ENCODE measurements around the gene IFI27L2.

IFI27L2 gene

DNA sequence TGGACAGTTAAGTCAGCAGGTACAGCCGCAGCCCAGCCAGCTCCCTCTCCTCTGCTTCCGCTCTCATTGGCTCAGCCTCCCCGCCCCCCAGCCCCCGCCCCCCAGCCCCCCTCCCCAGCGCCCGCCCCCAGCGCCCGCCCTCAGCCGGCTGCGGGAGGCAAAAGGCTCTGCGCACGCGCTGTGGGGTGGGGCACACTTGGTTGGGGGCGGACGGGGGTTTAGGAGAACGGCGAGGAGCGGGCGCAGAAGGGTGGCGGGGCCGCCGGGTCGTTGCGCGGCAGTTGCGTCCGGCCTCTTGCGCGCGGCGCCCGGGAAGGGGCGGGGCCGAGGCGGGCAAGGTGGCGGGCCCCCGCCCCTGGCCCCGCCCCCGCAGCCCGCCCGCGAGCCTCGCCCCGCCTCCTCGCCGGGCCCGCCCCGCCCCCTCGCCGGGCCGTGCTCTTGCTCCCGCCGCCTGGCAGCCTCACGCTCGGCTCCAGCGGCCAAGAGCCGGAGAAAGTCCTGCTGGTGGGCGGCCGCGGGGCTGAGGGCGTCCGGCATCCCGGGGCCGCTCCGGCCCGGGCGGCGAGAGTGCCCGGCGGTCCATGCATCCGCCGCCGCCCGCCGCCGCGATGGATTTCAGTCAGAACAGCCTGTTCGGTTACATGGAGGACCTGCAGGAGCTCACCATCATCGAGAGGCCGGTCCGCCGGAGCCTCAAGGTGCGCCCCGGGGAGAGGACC, 44.6 kb upstream of the IFI27L2 start, which contains the start of gene PPP4R4:
PPP4R4 (plus strand) TSS at position 438 of the 719 bp plus-strand sequence; CDS start at position 582, 144 bp downstream.
- Histone ChIP-seq H3K36me3 (ENCODE audit: insufficient read depth, low read length) (no peaks in the 10 kb centered on the region), H3K9me3 (ENCODE audit: low read length) (no peaks in the 10 kb centered on the region), H2AFZ (ENCODE audit: low read length) (peak within 1 kb of the TSS; percentile 82), H3F3A (ENCODE audit: insufficient read depth, low read length) (no peaks in the 10 kb centered on the region), H3K4me3 (ENCODE audit: low read depth, low read length, poor library complexity, severe bottlenecking) (peak within 1 kb of the TSS; percentile 73), H3K9me2 (ENCODE audit: low read depth, low read length) (no peaks in the 10 kb centered on the region), H3K79me2 (ENCODE audit: insufficient read depth, low read length) (no peaks in the 10 kb centered on the region), H4K20me1 (ENCODE audit: insufficient read depth, low read length) (no peaks in the 10 kb centered on the region), H3K4me1 (ENCODE audit: insufficient read depth, low read length, severe bottlenecking) (peaks cover 8% of the 10 kb centered on the region), H3K27ac (ENCODE audit: low read depth, low read length, poor library complexity, severe bottlenecking) (no peak within 1 kb of the TSS), H3K27me3 (ENCODE audit: insufficient read depth, low read length) (no peaks in the 10 kb centered on the region; the same call in 1 of the 2 replicates), H3K9ac (ENCODE audit: low read length) (peak within 1 kb of the TSS; percentile 69), H3K4me2 (ENCODE audit: low read length) (peak within 1 kb of the TSS; percentile 98)
- TF ChIP-seq, protein P1, sequence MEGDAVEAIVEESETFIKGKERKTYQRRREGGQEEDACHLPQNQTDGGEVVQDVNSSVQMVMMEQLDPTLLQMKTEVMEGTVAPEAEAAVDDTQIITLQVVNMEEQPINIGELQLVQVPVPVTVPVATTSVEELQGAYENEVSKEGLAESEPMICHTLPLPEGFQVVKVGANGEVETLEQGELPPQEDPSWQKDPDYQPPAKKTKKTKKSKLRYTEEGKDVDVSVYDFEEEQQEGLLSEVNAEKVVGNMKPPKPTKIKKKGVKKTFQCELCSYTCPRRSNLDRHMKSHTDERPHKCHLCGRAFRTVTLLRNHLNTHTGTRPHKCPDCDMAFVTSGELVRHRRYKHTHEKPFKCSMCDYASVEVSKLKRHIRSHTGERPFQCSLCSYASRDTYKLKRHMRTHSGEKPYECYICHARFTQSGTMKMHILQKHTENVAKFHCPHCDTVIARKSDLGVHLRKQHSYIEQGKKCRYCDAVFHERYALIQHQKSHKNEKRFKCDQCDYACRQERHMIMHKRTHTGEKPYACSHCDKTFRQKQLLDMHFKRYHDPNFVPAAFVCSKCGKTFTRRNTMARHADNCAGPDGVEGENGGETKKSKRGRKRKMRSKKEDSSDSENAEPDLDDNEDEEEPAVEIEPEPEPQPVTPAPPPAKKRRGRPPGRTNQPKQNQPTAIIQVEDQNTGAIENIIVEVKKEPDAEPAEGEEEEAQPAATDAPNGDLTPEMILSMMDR (IDR thresholded peaks at IDR 0.05; ENCODE audit: low read length): no peak
- TF ChIP-seq EZH2 (IDR thresholded peaks at IDR 0.05; ENCODE audit: borderline replicate concordance, low read length): no peak

DNA sequence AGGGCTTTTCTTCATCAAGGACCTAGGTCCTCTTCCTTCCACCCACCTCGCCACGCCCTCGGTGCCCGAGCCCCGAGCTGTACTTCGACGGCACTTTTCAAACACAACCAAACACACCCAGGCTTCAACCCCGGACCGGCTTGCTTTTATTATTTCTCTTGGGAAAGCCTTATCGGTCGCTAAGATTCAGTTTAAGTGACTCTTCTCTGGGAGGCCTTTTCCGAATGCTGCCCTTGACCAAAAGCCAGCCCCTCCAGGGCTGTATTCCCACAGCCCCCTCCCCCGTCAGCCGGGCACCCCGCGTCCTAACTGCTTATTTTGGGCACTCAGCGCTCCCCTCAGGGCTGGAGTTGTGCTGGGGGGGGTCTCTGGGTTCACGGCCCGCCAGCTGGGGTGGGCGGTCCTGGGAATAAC, 44.1 kb upstream of the IFI27L2 start:
- H3K36me3 ChIP-seq (ENCODE audit: insufficient read depth, low read length): no peaks in the 10 kb centered on the region
- peaks cover 8% of the 10 kb centered on the region for H3K4me1 ChIP-seq (ENCODE audit: insufficient read depth, low read length, severe bottlenecking)
- H3F3A ChIP-seq (ENCODE audit: insufficient read depth, low read length): no peaks in the 10 kb centered on the region
- no peaks in the 10 kb centered on the region for H3K9me2 ChIP-seq (ENCODE audit: low read depth, low read length)
- H2AFZ ChIP-seq (ENCODE audit: low read length): peak overlapping the region; percentile 82
- H3K9me3 ChIP-seq (ENCODE audit: low read length): no peaks in the 10 kb centered on the region
- H3K27ac ChIP-seq (ENCODE audit: low read depth, low read length, poor library complexity, severe bottlenecking): no peak overlapping the region
- H4K20me1 ChIP-seq (ENCODE audit: insufficient read depth, low read length): no peaks in the 10 kb centered on the region
- peak overlapping the region; percentile 69 for H3K9ac ChIP-seq (ENCODE audit: low read length)
- H3K4me3 ChIP-seq (ENCODE audit: low read depth, low read length, poor library complexity, severe bottlenecking): peak overlapping the region; percentile 71
- H3K79me2 ChIP-seq (ENCODE audit: insufficient read depth, low read length): no peaks in the 10 kb centered on the region
- TF ChIP-seq, protein P1 (IDR thresholded peaks at IDR 0.05; ENCODE audit: low read length): no peak
- no peak for TF ChIP-seq EZH2 (IDR thresholded peaks at IDR 0.05; ENCODE audit: borderline replicate concordance, low read length)
- H3K4me2 ChIP-seq (ENCODE audit: low read length): peak overlapping the region; percentile 81
- H3K27me3 ChIP-seq (ENCODE audit: insufficient read depth, low read length): no peaks in the 10 kb centered on the region; the same call in 1 of the 2 replicates

DNA sequence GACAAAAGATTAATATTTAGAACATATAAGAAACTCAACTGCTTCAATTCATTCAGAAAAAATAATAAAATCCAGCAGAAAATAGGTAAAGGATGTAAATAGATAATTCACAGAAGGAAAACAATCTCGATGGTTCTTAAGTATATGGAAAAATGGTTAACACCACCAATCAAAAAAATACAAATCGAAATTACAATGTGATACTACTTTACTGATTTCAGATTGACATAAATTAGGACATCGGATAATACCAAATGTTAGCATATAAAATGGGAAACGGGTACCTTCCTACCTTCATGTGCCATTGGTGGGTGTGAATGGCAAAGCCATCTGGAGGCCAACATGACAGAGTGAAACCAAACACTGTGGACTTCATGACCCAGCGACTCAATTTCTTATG, 43.1 kb upstream of the IFI27L2 start:
- no peak overlapping the region for H2AFZ ChIP-seq (ENCODE audit: low read length)
- TF ChIP-seq, protein P1 (IDR thresholded peaks at IDR 0.05; ENCODE audit: low read length): no peak
- H3K9me2 ChIP-seq (ENCODE audit: low read depth, low read length): no peaks in the 10 kb centered on the region

More for the DNA sequence above, 43.1 kb upstream of the IFI27L2 start:
- Histone ChIP-seq H3F3A (ENCODE audit: insufficient read depth, low read length) (no peaks in the 10 kb centered on the region), H3K4me2 (ENCODE audit: low read length) (no peak overlapping the region), H3K79me2 (ENCODE audit: insufficient read depth, low read length) (no peaks in the 10 kb centered on the region), H3K36me3 (ENCODE audit: insufficient read depth, low read length) (no peaks in the 10 kb centered on the region), H3K9me3 (ENCODE audit: low read length) (no peaks in the 10 kb centered on the region), H3K4me1 (ENCODE audit: insufficient read depth, low read length, severe bottlenecking) (peaks cover 8% of the 10 kb centered on the region), H3K9ac (ENCODE audit: low read length) (no peak overlapping the region), H3K27ac (ENCODE audit: low read depth, low read length, poor library complexity, severe bottlenecking) (no peak overlapping the region), H4K20me1 (ENCODE audit: insufficient read depth, low read length) (no peaks in the 10 kb centered on the region), H3K4me3 (ENCODE audit: low read depth, low read length, poor library complexity, severe bottlenecking) (no peak overlapping the region), H3K27me3 (ENCODE audit: insufficient read depth, low read length) (no peaks in the 10 kb centered on the region; the same call in 1 of the 2 replicates)

All from OCI-LY1 (cell line).